Large intestine (tissue), 1 donor: ENCODE results near the gene LHX1. TPM values are rescaled to one million over a fixed set of nuclear protein-coding genes. Genes with fewer than 3 reads are reported as not detected.

Experiments used
- polyA plus RNA-seq: library from polyadenylated mRNA; unstranded; fragments of 120-200 nt; gene quantifications from one replicate; pipeline ENCODE4 v1.2.1, GENCODE V29; 2013

LHX1 gene
- polyA plus RNA-seq, 1 donor: not detected

Other genes starting within 250 kb of the LHX1 start
- 33.4 TPM for gene AATF, start 11.5 kb downstream of the LHX1 start, polyA plus RNA-seq